Midbrain (tissue), 1 donor: ENCODE results near the gene AMN.

Source experiments
- DNase-seq: peaks from one replicate; lab custom pipeline; 2025; lab: John Stamatoyannopoulos, UW

AMN gene

DNA sequence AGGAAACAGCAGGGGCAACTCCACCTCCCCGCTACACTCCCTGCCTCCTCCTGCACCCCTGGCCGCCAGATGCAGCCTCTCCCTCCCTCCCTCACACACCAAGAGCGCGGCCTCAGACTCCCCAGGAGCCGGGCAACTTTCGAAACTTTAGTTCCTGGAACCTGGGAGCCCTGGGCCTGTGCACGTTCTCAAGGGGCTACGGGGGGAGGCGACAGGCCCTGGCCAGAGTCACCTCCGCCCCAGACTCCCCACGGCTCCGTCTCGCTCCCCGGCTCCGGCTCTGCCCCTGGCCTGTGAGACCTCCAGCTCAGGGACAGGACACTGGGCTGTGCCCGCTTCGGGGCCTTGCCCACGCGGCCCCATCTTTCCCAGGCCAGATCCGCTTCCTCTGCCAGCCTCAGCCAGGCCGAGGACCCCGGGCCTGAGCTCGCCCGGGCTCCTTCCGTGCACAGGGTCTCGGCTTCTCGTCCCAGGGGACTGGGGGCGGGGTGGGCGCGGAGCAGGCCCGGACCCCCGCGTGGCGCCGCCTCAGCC is 5.5 kb downstream of the AMN start:
- no peak for DNase-seq

DNA sequence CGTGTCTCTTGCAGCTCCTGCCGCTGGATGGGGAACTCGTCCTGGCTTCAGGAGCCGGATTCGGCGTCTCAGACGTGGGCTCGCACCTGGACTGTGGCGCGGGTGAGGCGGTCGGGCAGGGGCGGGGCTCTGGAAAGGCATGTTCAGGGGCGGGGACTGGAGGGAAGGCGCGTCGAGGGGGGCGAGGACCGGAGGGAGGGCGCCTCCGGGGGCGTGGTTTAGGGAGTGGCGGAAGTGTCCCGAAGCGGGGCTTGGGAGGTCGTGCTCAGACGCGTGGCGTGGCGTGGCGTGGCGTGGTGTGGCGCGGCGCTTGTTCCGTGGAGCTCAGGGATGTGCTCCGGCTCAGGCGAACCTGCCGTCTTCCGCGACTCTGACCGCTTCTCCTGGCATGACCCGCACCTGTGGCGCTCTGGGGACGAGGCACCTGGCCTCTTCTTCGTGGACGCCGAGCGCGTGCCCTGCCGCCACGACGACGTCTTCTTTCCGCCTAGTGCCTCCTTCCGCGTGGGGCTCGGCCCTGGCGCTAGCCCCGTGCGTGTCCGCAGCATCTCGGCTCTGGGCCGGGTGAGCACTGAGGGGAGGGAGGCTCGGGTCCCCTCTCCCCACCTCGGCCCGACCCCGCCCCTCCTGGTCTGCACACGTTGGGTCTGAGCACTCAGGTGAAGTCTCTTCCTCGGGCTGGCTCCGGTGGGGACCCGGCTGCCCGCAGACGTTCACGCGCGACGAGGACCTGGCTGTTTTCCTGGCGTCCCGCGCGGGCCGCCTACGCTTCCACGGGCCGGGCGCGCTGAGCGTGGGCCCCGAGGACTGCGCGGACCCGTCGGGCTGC is 6.2 kb downstream of the AMN start:
- DNase-seq, result no peak

- no peak for DNase-seq
These were observed 7.0 kb downstream of the AMN start for GRCh38 chr14:102929241-102930137.

GRCh38 chr14:102930138-102930752 is 7.8 kb downstream of the AMN start:
- DNase-seq, result no peak

DNA sequence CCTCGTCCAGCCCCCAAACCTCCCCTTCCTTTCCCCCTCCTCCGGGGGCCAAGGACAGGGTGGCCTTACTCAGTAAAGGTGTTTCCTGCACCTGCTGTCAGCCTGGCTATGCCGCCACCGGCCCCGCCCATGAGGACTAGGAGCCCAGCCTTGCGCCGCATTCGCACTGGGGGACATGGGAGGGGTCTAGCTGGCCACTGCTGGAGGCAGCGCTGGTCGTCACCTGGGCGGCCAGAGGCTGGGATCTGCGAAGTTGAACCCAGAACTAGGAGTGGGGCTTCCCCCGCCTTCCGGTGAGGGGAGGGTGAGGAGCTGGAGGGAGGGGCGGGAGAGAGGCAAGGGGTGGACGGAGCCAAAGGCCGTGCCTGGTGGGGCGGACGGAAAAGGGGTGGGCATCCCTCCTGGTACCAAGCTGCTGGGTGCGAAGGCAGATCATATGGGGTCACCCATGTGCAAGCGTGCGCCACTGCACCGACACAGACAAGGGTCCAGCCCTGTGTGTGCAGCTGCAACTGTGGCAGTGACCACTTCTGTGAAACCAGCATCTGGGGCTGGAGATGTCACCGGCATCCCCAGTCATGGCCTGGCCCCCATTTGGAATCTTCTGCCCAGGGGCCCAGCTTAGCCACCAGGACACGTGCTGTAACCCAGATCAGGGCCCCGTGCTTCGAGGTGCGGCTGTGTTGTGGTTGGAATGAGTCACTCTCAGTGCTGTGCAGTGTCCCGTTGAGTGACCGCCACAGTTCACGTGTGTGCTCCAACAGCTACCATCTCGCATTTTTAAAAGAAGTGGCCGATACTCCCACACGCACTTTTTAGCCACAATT is 8.5 kb downstream of the AMN start:
- no peak for DNase-seq

DNA sequence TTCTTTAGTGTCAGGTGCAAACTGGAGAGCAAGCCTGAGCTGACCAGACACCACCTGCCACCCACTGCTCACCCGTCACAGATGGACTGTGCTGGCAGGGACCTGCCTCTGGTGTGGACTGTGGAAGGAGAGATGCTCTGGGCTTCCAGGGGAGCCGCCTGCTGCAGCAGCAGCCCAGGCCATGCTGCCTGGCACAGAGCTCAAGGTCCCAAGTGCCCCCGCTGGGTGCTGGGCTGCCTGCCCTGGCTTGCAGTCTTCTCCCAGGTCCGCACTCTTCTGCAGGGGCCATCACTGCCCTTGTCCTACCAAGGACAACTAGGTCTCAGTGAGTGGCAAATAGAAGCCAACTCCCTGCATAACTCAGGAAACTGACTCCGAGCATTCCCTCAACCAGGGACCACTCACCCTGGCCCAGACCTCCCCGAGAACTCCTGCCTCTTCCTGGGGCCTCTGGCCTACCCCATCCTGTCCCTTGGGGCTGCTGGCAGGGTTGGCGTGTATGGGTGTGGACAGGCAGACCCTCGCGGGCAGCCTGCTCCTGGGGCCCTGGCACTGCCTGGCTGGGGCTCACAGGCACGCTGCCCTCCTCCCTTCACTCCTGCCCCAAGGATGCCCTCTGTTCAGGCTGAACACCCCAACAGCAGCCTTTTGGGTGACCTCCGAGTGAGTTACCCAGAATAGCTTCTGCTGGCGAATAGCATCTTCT is 9.3 kb downstream of the AMN start:
- DNase-seq, result no peak

DNA sequence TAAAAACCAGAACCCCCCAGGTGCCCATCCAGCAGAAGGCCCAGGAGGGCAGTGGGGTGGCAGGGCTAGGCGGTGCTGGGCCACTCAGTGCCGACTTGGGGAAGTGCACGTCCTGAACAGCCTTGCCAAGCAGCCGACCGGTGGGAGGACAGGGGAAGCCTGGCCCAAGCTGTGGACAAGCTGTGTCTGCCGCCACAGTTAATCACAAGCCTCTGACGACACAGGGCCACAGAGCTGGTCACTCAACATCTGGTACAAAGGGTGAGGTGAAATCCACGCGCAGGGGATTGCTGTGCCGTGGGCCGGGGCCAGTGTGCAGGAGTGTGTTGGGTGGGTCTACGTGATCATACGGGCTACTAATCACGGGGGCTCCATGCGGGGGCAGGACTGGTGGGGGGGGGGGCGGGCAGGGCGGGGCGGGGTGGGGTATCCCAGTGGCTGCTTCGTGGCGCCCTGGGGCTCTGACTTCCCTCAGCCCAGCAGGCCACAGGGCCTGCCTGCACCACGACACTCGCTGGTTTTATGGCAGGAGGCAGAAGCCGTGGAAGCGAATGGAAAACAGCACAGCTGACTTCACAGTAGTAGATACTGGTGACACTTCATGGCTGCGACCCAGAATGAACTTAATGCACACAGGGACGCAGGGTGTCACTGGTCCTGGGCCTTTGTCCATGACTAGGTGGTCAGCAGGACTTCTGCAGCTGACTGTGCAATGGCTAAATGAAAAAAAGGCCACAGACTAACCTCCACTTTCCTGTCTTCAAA is 10.2 kb downstream of the AMN start:
- no peak for DNase-seq

- DNase-seq, result no peak
These were observed 11.3 kb downstream of the AMN start for GRCh38 chr14:102933618-102934231.

- DNase-seq, result no peak
These were observed 13.3 kb downstream of the AMN start for GRCh38 chr14:102935756-102936155.

- DNase-seq, result no peak
These were observed 15.1 kb downstream of the AMN start for GRCh38 chr14:102937331-102938175.

DNA sequence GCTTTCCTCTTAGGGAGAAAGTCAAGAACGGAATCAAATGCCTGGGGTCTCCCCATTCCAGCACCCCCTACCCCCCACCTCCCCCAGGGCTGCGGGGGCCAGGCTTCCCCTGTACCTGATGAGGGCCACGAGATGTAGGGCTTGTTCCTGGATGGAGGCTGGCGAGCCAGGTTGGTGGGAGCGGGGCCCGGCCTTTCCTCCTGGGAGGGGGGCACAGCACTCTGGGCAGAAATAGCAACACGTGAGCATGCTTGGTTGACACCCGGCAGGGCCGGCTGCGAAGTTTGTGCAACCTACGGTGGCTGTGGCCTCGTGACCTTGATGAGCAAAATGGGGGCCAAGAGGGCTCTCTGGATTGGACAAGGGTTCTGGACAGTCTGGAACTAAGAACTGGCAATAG is 15.7 kb downstream of the AMN start:
- no peak for DNase-seq

DNA sequence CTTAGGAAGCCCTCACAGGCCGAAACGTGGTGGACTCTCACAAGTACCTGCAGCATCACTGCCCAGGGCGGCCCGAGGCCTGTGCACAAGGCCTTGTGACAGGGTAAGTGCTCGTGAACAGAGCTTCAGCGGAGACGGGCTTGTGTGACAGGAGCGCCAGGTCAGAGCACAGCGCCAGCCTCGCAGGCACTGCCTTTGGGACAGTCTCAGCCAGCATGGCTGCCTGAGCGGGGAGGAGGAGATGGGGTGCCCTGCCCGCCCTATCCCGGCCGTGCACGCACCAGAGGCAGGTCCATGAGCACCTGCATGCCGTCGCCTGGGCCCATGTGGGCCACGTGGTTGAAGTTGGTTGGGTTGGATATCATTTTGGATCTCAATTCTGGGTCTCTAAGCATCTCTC is 16.9 kb downstream of the AMN start:
- DNase-seq, result no peak

- no peak for DNase-seq
These were observed 17.5 kb downstream of the AMN start for GRCh38 chr14:102939820-102940561.

DNA sequence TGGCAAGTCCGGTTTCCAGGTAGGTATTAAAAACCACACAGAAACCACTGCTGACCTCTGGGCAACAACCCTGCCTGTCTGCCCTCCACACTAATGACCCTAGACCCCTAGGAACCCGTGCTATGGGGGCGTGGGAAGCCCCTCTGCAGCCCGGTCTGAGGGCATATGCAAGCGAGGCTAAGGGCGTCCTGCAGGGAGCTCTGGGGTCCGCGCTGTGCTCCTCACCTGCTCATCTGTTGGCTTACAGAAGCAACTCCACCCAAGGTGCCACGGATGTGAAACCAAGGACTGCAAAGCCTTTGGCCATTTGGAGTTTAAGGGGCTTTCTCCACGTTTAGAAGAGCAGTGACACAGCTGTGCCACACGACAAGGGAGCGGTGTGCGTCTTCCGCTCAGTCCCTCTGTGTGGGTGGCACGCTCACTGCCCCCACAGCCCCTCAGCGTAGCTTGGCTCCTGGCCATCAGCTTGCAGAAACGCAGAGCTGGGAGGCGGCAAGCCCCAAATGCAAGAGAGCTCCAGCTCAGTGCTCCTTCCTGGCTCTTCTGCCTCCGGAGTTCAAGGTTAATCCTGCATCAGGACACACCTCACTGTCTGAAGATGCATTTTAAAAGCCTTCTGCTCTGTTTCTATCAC is 18.4 kb downstream of the AMN start:
- no peak for DNase-seq

GRCh38 chr14:102941419-102942011 is 19.1 kb downstream of the AMN start:
- no peak for DNase-seq

DNA sequence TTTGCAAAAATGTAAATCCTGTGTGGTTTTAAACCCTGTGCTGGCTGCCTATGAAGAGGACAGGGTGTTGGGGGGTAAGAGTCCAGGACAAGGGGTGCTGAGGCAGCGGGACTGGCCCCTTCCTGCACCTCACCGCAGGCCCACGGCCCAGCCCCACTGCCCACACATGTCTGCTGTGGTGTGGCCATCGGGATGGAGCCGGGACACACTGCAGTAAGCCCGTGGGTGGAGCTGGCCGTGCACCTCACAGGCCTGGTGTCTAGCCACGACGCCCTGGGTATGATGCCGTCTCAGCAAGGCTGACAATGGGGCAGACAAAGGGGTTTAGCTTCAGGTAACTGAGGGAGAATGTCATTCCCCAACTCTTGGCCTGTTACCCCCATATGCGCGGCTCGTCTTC is 19.6 kb downstream of the AMN start:
- DNase-seq, result no peak

DNA sequence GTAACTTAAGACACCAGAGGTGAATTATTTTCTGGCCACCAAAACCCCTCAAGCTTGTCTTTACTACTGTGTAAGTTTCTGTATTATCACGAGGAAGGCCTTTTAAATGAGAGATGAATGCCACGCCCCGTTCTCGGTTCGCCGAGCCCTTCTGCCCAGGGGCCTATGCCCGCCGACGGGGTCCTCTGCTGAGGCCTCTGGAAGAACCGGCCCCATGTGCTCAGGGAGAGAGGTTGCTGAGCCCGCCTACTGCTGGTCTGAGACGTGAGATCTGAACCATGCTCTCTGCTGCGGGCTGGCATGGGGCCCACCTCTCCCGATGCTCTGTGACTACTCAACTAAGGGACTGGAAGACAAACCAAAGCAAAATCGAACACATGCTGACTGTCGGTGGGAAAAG is 21.0 kb downstream of the AMN start:
- no peak for DNase-seq
